Endothelial cell of umbilical vein (primary cell): ENCODE measurements around the gene NRROS. TPM values are rescaled to one million over a fixed set of nuclear protein-coding genes. Genes with fewer than 3 reads are reported as not detected.

Source experiments
- BruUV-seq: library from RNA; stranded (reverse); fragments of 400-500 nt; replicated peaks from 2 replicates; lab custom pipeline; 2021; lab: Mats Ljungman, UMichigan
- CTCF ChIA-PET: fragments of 300-600, 350-600 bp; sonication (Branson Sonifier 250); formaldehyde crosslinking; loops from one replicate; lab custom pipeline; 2021; ENCODE audit warnings: antibody characterized with exemption, inconsistent platforms; lab: Charles Lee
- POLR2A ChIA-PET: fragments of 300-600, 350-600 bp; sonication (Branson Sonifier 250); formaldehyde crosslinking; loops from one replicate; lab custom pipeline; 2021; ENCODE audit warnings: antibody characterized with exemption, inconsistent platforms; lab: Charles Lee
- DNase-seq: peaks from one replicate; pipeline ENCODE4 v3.0.0-alpha.2; 2011; ENCODE audit warnings: low read depth, low spot score
- FAIRE-seq: peaks from 2 replicates; lab custom pipeline; 2011; peaks lifted over from hg19 to GRCh38; lab: Jason Lieb, UNC
- H2AFZ ChIP-seq: 2 replicates; pipeline ENCODE4 v1.6.0; 2012; ENCODE audit warnings: low read depth, low read length, control low read depth, inconsistent platforms
- H3K27ac ChIP-seq: 2 replicates; pipeline ENCODE4 v1.5.1; 2011; ENCODE audit warnings: low read depth, mild to moderate bottlenecking, control low read depth, low read length, moderate library complexity; ENCODE audit not compliant: insufficient read depth
- H3K27me3 ChIP-seq, 2 experiments: 2 replicates each; pipeline versions ENCODE4 v1.6.0 to v1.6.1; 2011; ENCODE audit warnings: low read length in 2 of 2, mixed read lengths in 1 of 2; ENCODE audit not compliant: control insufficient read depth in 2 of 2, insufficient read depth in 2 of 2
- H3K36me3 ChIP-seq, 2 experiments: 2 replicates in 1 of 2; 3 replicates in 1 of 2; pipeline ENCODE4 v1.5.1; 2011; ENCODE audit warnings: low read length in 2 of 2, mild to moderate bottlenecking in 1 of 2, moderate library complexity in 1 of 2; ENCODE audit not compliant: control insufficient read depth in 2 of 2, insufficient read depth in 2 of 2; ENCODE audit errors: extremely low read depth in 1 of 2
- H3K4me1 ChIP-seq: 3 replicates; pipeline ENCODE4 v1.5.1; 2011; ENCODE audit warnings: mild to moderate bottlenecking, low read length; ENCODE audit not compliant: control insufficient read depth, insufficient read depth; ENCODE audit errors: extremely low read depth
- H3K4me2 ChIP-seq: 2 replicates; pipeline ENCODE4 v1.6.1; 2011; ENCODE audit warnings: low read length, control low read depth, mixed read lengths; ENCODE audit not compliant: insufficient read depth
- H3K4me3 ChIP-seq, 3 experiments: fragments of 200-600 bp in 1 of 3; sonication (generic), shearing (Covaris generic) in 1 of 3; replicated peaks in 1 of 3; 2 replicates each; pipeline ENCODE4 v1.5.1; 2011 to 2016; ENCODE audit warnings: control low read depth in 3 of 3, low read length in 3 of 3, mild to moderate bottlenecking in 2 of 3, inconsistent platforms in 1 of 3, low read depth in 1 of 3, moderate library complexity in 1 of 3; ENCODE audit not compliant: insufficient read depth in 1 of 3
- H3K79me2 ChIP-seq: 2 replicates; pipeline ENCODE4 v1.6.0; 2012; ENCODE audit warnings: low read length, inconsistent platforms; ENCODE audit not compliant: control insufficient read depth, insufficient read depth
- H3K9ac ChIP-seq: replicated peaks from 2 replicates; pipeline ENCODE3; 2011; ENCODE audit warnings: low read length, control low read depth; ENCODE audit not compliant: insufficient read depth; ENCODE audit errors: extremely low read depth
- H3K9me1 ChIP-seq: replicated peaks from 3 replicates; pipeline ENCODE4 v1.6.0; 2011; ENCODE audit warnings: mild to moderate bottlenecking, low read length; ENCODE audit not compliant: control insufficient read depth, insufficient read depth; ENCODE audit errors: extremely low read depth
- H3K9me3 ChIP-seq: replicated peaks from 2 replicates; pipeline ENCODE4 v1.5.1; 2012; ENCODE audit warnings: low read length, inconsistent platforms; ENCODE audit not compliant: control insufficient read depth, insufficient read depth
- H4K20me1 ChIP-seq: replicated peaks from 2 replicates; pipeline ENCODE3; 2011; ENCODE audit warnings: mild to moderate bottlenecking, low read length; ENCODE audit not compliant: control insufficient read depth, insufficient read depth; ENCODE audit errors: extremely low read depth
- EZH2 ChIP-seq: IDR thresholded peaks from 2 replicates; pipeline ENCODE4 v1.6.1; 2012; ENCODE audit warnings: borderline replicate concordance, low read depth, mild to moderate bottlenecking, moderate library complexity, low read length, inconsistent platforms; ENCODE audit not compliant: severe bottlenecking
- FOS ChIP-seq: IDR thresholded peaks from 2 replicates; pipeline ENCODE4 v1.6.1; 2011; ENCODE audit warnings: mild to moderate bottlenecking, low read length, moderate library complexity, borderline replicate concordance; ENCODE audit not compliant: insufficient read depth
- GATA2 ChIP-seq: IDR thresholded peaks from 2 replicates; pipeline ENCODE4 v1.7.0; 2011; ENCODE audit warnings: low read depth, mild to moderate bottlenecking, moderate library complexity, mixed read lengths, low read length; ENCODE audit not compliant: insufficient read length, insufficient read depth
- JUN ChIP-seq: IDR thresholded peaks from 2 replicates; pipeline ENCODE4 v1.6.1; 2011; ENCODE audit warnings: borderline replicate concordance, low read depth; ENCODE audit not compliant: insufficient read length, insufficient read depth
- MYC ChIP-seq: IDR thresholded peaks from one replicate; pipeline ENCODE4 v1.6.1; 2011; ENCODE audit warnings: mild to moderate bottlenecking, low read depth, low read length
- POLR2A ChIP-seq: IDR thresholded peaks from 2 replicates; pipeline ENCODE4 v1.6.1; 2012; ENCODE audit warnings: low read depth, mild to moderate bottlenecking, control low read depth, low read length
- POLR2AphosphoS5 ChIP-seq: IDR thresholded peaks from 2 replicates; pipeline ENCODE4 v1.6.1; 2012; ENCODE audit warnings: low read depth, mild to moderate bottlenecking, control low read depth, low read length, moderate library complexity; ENCODE audit not compliant: insufficient read depth
- dilution Hi-C: fragments of 300-500 bp; cut with MboI; formaldehyde crosslinking; loops from one replicate; pipeline ENCODE4 v1.15.0; 2019; ENCODE audit warnings: low sequenced_read_pairs; ENCODE audit not compliant: extremely low pct_ligation_motif_present
- intact Hi-C: fragments of 100-400 bp; cut with micrococcal nuclease; formaldehyde crosslinking; loops from one replicate; pipeline ENCODE4 v1.10.0; 2022
- polyA plus RNA-seq, 4 experiments: library from polyadenylated mRNA; depleted of rRNA in 3 of 4; stranded (reverse) in 3 of 4; unstranded in 1 of 4; fragments of >200 nt; gene quantifications; 2 replicates each; pipeline versions ENCODE4 v1.2.1 to v1.2.3, GENCODE V29; 2011 to 2012; ENCODE audit warnings: missing spikeins in 1 of 4
- total RNA-seq: library from RNA; stranded (reverse); gene quantifications from 2 replicates; pipeline ENCODE4 v1.2.3, GENCODE V29; 2021
- TF ChIP-seq, protein P1 (sequence below), 2 donors: IDR thresholded peaks; 1 replicate in 1 of 2; 2 replicates in 1 of 2; pipeline ENCODE4 v1.5.1; 2011; ENCODE audit warnings: low read length in 2 of 2, mild to moderate bottlenecking in 2 of 2, moderate library complexity in 2 of 2, control low read depth in 1 of 2, inconsistent platforms in 1 of 2, low read depth in 1 of 2; ENCODE audit not compliant: insufficient read depth in 1 of 2; ENCODE audit errors: extremely low read depth in 1 of 2
- TF ChIP-seq, protein P2 (sequence below): IDR thresholded peaks from 2 replicates; pipeline ENCODE4 v1.6.1; 2011; ENCODE audit not compliant: insufficient read depth, insufficient read length

NRROS gene
- total and polyA plus RNA-seq, 2 donors (not counting 3 experiments of a cell fraction or from before 2014, with no cell fraction given): 8.1 to 15.6 TPM

DNA sequence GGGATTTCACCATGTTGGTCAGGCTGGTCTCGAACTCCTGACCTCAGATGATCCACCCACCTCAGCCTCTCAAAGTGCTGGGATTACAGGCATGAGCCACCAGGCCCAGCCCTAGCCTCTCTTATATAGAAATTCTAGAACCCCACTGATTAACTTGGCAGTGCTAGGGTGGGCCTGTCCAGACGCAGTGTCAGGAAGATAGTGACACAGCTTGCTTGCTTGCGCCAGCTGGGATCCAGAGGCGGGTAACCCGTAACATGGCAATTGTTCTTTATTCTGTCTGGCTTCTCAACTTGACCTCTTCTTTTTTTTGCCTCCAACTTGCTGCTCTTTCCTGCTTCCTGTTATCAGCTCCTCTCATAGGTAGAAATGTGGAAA, 56.3 kb downstream of the NRROS start:
- Histone ChIP-seq H3K4me3 (no peak overlapping the region), H3K9ac (no peak overlapping the region), H3K4me2 (no peak overlapping the region), H3K36me3 (no peaks in the 10 kb centered on the region), H3K27me3 (peaks cover 0 to 2% of the 10 kb centered on the region in 2 experiments), H3K27ac (no peak overlapping the region), H2AFZ (no peak overlapping the region), H3K9me3 (no peaks in the 10 kb centered on the region), H3K9me1 (no peaks in the 10 kb centered on the region), H3K79me2 (no peaks in the 10 kb centered on the region), H3K4me1 (no peaks in the 10 kb centered on the region), H4K20me1 (no peaks in the 10 kb centered on the region)
- TF ChIP-seq EZH2 (no peak), MYC (no peak), POLR2AphosphoS5 (no peak), GATA2 (no peak), POLR2A (no peak)
- TF ChIP-seq, protein P1, sequence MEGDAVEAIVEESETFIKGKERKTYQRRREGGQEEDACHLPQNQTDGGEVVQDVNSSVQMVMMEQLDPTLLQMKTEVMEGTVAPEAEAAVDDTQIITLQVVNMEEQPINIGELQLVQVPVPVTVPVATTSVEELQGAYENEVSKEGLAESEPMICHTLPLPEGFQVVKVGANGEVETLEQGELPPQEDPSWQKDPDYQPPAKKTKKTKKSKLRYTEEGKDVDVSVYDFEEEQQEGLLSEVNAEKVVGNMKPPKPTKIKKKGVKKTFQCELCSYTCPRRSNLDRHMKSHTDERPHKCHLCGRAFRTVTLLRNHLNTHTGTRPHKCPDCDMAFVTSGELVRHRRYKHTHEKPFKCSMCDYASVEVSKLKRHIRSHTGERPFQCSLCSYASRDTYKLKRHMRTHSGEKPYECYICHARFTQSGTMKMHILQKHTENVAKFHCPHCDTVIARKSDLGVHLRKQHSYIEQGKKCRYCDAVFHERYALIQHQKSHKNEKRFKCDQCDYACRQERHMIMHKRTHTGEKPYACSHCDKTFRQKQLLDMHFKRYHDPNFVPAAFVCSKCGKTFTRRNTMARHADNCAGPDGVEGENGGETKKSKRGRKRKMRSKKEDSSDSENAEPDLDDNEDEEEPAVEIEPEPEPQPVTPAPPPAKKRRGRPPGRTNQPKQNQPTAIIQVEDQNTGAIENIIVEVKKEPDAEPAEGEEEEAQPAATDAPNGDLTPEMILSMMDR (IDR thresholded peaks at IDR 0.05; ENCODE audit: extremely low read depth in 1 of 2, insufficient read depth in 1 of 2, low read depth in 1 of 2, low read length in 2 of 2): no peak
- BruUV-seq: no TSS peak
- no peak for DNase-seq
- no peak for FAIRE-seq
- dilution Hi-C loops (no loop called here), intact Hi-C loops (no loop called here)
- POLR2A ChIA-PET: no interaction called here
- CTCF ChIA-PET: interaction anchor here (1.8 kb wide), 1 partner anchor 86 kb away, joined by 8 read pairs; no protein-coding TSS in a partner anchor

DNA sequence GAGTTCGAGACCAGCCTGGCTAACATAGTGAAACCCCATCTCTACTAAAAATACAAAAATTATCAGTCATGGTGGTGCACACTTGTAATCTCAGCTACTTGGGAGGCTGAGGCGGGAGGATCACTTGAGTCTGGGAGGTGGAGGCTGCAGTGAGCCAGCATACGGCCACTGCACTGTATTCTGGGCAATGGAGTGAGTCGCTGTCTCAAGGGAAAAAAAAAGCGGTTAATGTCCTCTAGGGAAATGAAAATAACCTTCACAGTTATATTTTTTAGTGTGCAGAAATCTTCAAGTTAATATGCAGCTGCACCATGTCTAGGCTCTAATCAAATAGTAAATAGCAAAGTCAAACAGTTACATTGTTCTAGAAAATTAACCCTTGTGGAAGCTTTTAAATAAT, 57.8 kb downstream of the NRROS start:
- no peak for FAIRE-seq
- dilution Hi-C loops (no loop called here), intact Hi-C loops (no loop called here)
- Histone ChIP-seq H3K9me1 (no peaks in the 10 kb centered on the region), H3K9me3 (no peaks in the 10 kb centered on the region), H3K4me2 (no peak overlapping the region), H3K4me1 (no peaks in the 10 kb centered on the region), H3K79me2 (no peaks in the 10 kb centered on the region), H3K36me3 (no peaks in the 10 kb centered on the region), H3K9ac (no peak overlapping the region), H4K20me1 (no peaks in the 10 kb centered on the region), H3K27me3 (no peaks in the 10 kb centered on the region), H3K4me3 (no peak overlapping the region), H3K27ac (no peak overlapping the region), H2AFZ (no peak overlapping the region)
- no TSS peak for BruUV-seq
- ChIA-PET POLR2A (no interaction called here), CTCF (interaction anchor here (0.9 to 1.8 kb wide), 3 partner anchors 9 to 174 kb away, joined by 3 to 8 read pairs (median 3); no protein-coding TSS in a partner anchor)
- TF ChIP-seq GATA2: no peak
- no peak for TF ChIP-seq MYC
- no peak for TF ChIP-seq EZH2
- no peak for TF ChIP-seq POLR2A
- TF ChIP-seq, protein P1 (IDR thresholded peaks at IDR 0.05; ENCODE audit: extremely low read depth in 1 of 2, insufficient read depth in 1 of 2, low read depth in 1 of 2, low read length in 2 of 2): no peak
- no peak for TF ChIP-seq FOS
- TF ChIP-seq JUN: no peak
- TF ChIP-seq, protein P2, sequence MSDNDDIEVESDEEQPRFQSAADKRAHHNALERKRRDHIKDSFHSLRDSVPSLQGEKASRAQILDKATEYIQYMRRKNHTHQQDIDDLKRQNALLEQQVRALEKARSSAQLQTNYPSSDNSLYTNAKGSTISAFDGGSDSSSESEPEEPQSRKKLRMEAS: no peak
- no peak for TF ChIP-seq POLR2AphosphoS5
- DNase-seq: no peak
